Heart right ventricle (tissue), 16 donors: ENCODE results near the gene ARHGAP6. TPM values are rescaled to one million over a fixed set of nuclear protein-coding genes. Genes with fewer than 3 reads are reported as not detected.

Experiments
- ATAC-seq, 8 donors: fragments of 200-7000 bp; cut with Tn5 transposase; one replicate each; pipeline ENCODE4 v1.9.1; 2020; ENCODE audit warnings: mild to moderate bottlenecking in 8 of 8, moderate library complexity in 8 of 8, moderate number of reproducible peaks in 1 of 8
- DNase-seq, 2 donors: peaks; one replicate each; pipeline ENCODE4 v3.0.0-alpha.2; 2020
- H3K27ac ChIP-seq, 10 donors: fragments of 200-600 bp; sonication (generic) in 2 of 10; one replicate each; pipeline versions ENCODE4 v1.5.0 to v1.8.0; 2020 to 2022; ENCODE audit warnings: mild to moderate bottlenecking in 3 of 10
- H3K27me3 ChIP-seq, 7 donors: fragments of 200-600 bp; one replicate each; pipeline ENCODE4 v1.8.0; 2021 to 2022; ENCODE audit warnings: mild to moderate bottlenecking in 2 of 7
- H3K36me3 ChIP-seq, 9 donors: fragments of 200-600 bp; sonication (generic) in 1 of 9; one replicate each; pipeline versions ENCODE4 v1.5.0 to v1.8.0; 2020 to 2022; ENCODE audit warnings: mild to moderate bottlenecking in 2 of 9
- H3K4me1 ChIP-seq, 9 donors: fragments of 200-600 bp; sonication (generic) in 1 of 9; one replicate each; pipeline versions ENCODE4 v1.5.0 to v1.8.0; 2020 to 2022; ENCODE audit warnings: mild to moderate bottlenecking in 4 of 9
- H3K4me3 ChIP-seq, 10 donors: fragments of 200-600 bp; sonication (generic) in 2 of 10; one replicate each; pipeline versions ENCODE4 v1.5.0 to v1.8.0; 2020 to 2022; ENCODE audit warnings: mild to moderate bottlenecking in 7 of 10, moderate library complexity in 2 of 10
- H3K9me3 ChIP-seq, 11 donors: fragments of 200-600 bp in 10 of 11; sonication (generic) in 2 of 11; one replicate each; pipeline versions ENCODE4 v1.5.0 to v1.8.0; 2013 to 2022; ENCODE audit warnings: mild to moderate bottlenecking in 2 of 11, control low read depth in 1 of 11, moderate library complexity in 1 of 11
- WGBS, 2 donors: extraction: QIAGEN DNeasy Blood & Tissue Kit; methylation state at CpG; one replicate each; pipeline ENCODE4 v1.1.7; 2013; ENCODE audit warnings: inconsistent platforms in 1 of 2; 5-methylcytosine and 5-hydroxymethylcytosine counted together
- intact Hi-C, 10 donors: fragments of 100-400 bp; cut with DNase I; formaldehyde crosslinking; loops; one replicate each; pipeline versions ENCODE4 v1.11.1 to v1.14.2; 2022
- polyA plus RNA-seq, 2 donors: library from polyadenylated mRNA; stranded (reverse); fragments of 200-250 nt; gene quantifications; one replicate each; pipeline ENCODE4 v1.2.3, GENCODE V29; 2013
- total RNA-seq, 10 donors: library from RNA; stranded (reverse); fragmentation: NEBNext Ultra II Directional in 3 of 10; extraction: Animal tissue kit (Norgen Biotek cat#: 25700) in 3 of 10; gene quantifications; one replicate each; pipeline versions ENCODE4 v1.2.1 to v1.2.4, GENCODE V29; 2021 to 2023
- TF ChIP-seq, protein P1 (sequence below), 9 donors: fragments of 200-600 bp; sonication (generic) in 2 of 9; IDR thresholded peaks; one replicate each; pipeline versions ENCODE4 v1.5.0 to v1.8.0; 2021 to 2022; ENCODE audit warnings: antibody characterized with exemption in 9 of 9, mild to moderate bottlenecking in 5 of 9, moderate library complexity in 1 of 9
- donor health status: Arrhythmogenic right ventricular cardiomyopathy.
- donor health status: ischemic (EF 13 %, LVEDD 7.1; RV severe dilation, severe dysfunction).
- donor health status: healthy with polysubstance abuse.
- donor health status: DM: no; HTN: yes; CAD: no.
- donor health status: DM: no; HTN: no; CAD: no.
- donor health status: ischemic (EF 25% LVEDD 6.9; RV normal size, moderate dysfunction).
- donor health status: ischemic (EF 25% LVEDD 5.7; RV mildly dilated, moderate dysfunction).
- donor health status: healthy.
- donor health status: DM: yes; HTN: yes; CAD: no.
- donor health status: Ischemic cardiomyopathy.
- donor health status: ischemic (EF 35%, LVEDD 5.7; RV mildly dilated, moderate dysfunction).
- donor health status: nonischemic (EF 11% LVEDD 7.7; RV severe dilation, severe dysfunction).
- donor health status: DM: yes; HTN: yes; CAD: no.
- donor health status: PGD.
- donor health status: ischemic (EF 29% LVEDD 5.4; RV normal size, mild dysfunction).
- donor health status: nonischemic (EF 23%, LVEDD 6.1; RV moderate dilation, normal function).

Gene ARHGAP6
- total and polyA plus RNA-seq, 12 donors, result 1.6 to 6.0 (median 2.6) TPM

GRCh38 chrX:11138498-11139390, 527.0 kb downstream of the ARHGAP6 start:
- Histone ChIP-seq H3K9me3 (no peaks in the 10 kb centered on the region), H3K4me1 (peaks cover 0 to 3% (median 0%) of the 10 kb centered on the region in 9 donors), H3K36me3 (no peaks in the 10 kb centered on the region), H3K4me3 (no peak overlapping the region), H3K27ac (no peak overlapping the region), H3K27me3 (peaks cover 0 to 36% (median 0%) of the 10 kb centered on the region in 7 donors)
- ATAC-seq, result peak in 1 of 8 donors; percentile 20
- intact Hi-C loops, result loop anchor here in 3 of 10 donors (2.0 to 5.0 kb wide), 2 partner anchors 950 to 951 kb away; no protein-coding TSS in a partner anchor
- 83 to 89% methylated on average over 45 to 56 of the region's 56 CpGs for WGBS, 2 donors
- peak in 1 of 2 donors; percentile 9 for DNase-seq
- TF ChIP-seq, protein P1, sequence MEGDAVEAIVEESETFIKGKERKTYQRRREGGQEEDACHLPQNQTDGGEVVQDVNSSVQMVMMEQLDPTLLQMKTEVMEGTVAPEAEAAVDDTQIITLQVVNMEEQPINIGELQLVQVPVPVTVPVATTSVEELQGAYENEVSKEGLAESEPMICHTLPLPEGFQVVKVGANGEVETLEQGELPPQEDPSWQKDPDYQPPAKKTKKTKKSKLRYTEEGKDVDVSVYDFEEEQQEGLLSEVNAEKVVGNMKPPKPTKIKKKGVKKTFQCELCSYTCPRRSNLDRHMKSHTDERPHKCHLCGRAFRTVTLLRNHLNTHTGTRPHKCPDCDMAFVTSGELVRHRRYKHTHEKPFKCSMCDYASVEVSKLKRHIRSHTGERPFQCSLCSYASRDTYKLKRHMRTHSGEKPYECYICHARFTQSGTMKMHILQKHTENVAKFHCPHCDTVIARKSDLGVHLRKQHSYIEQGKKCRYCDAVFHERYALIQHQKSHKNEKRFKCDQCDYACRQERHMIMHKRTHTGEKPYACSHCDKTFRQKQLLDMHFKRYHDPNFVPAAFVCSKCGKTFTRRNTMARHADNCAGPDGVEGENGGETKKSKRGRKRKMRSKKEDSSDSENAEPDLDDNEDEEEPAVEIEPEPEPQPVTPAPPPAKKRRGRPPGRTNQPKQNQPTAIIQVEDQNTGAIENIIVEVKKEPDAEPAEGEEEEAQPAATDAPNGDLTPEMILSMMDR (IDR thresholded peaks at IDR 0.05), result no peak

DNA sequence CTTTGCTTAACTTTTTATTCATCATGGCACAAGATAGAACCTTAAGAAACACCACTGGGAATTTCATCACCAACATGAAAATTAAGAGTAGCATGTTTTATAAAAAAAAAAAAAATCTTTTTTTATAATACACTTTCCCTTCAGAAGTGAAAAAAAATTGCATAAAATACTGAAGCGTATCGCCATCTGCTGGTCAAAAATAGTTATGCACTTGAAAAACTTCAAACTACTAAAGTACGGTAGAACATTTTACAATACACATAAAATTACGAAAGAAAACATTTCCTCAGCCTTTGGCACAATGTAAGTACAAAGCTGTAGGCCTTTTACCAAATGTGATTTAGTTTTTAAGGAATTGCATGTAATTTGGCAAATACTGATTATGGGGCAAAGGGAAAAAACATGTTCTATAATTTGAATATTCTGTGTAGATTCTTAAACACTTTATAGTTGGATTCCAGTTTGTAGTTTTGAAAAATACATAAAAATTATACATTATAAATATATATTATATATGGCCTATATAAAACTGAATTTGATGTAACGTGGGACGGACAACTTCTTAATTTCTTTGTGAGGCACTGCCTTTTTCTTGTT, 528.1 kb downstream of the ARHGAP6 start:
- H3K27me3 ChIP-seq, result peaks cover 0 to 25% (median 0%) of the 10 kb centered on the region in 7 donors
- no peak overlapping the region for H3K4me3 ChIP-seq
- TF ChIP-seq, protein P1 (IDR thresholded peaks at IDR 0.05), result peak; percentile 25 to 81 (median 67)
- peaks cover 0 to 3% (median 0%) of the 10 kb centered on the region in 9 donors for H3K4me1 ChIP-seq
- ATAC-seq (no peak), DNase-seq (no peak)
- H3K9me3 ChIP-seq, result no peaks in the 10 kb centered on the region
- no peak overlapping the region for H3K27ac ChIP-seq
- intact Hi-C loops, result loop anchor here in 3 of 10 donors (2.0 to 5.0 kb wide), 2 partner anchors 949 to 950 kb away; no protein-coding TSS in a partner anchor
- 35 to 43% methylated on average over 6 of the region's 6 CpGs for WGBS, 2 donors
- H3K36me3 ChIP-seq, result no peaks in the 10 kb centered on the region

DNA sequence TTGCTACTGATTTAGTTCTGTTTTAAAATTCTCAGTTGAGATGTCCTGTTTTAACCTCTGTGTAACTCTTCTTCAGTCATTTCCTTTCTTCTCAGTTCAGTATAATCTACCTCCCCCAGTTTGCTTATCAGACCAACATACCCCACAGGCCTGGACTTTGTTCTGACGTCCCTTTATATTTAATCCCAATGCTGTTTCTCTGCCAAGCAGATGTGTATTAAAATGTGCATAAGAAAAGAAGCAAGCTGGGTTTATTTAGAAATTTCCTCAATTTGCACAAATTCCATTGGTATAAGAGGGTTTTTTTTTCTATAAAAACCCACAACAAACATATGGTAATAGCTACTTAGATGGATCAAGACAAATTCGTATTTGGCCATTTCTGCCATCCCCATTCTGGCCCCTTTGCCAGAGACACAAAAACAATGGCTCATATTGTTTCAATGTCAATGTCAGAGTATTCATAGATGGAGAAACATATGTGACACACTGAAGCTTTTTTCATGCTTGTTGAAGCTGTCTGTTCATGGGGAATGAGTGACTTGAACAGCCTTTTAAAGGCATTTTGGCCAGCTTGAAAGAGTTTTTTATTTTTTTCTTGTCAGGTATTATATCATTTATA, 530.0 kb downstream of the ARHGAP6 start:
- no peak overlapping the region for H3K27ac ChIP-seq
- H3K36me3 ChIP-seq, result no peaks in the 10 kb centered on the region
- no peak for ATAC-seq
- no peaks in the 10 kb centered on the region for H3K9me3 ChIP-seq
- no peak overlapping the region for H3K4me3 ChIP-seq
- intact Hi-C loops, result loop anchor here in 2 of 10 donors (5.0 kb wide), 1 partner anchor 948 kb away; no protein-coding TSS in a partner anchor
- TF ChIP-seq, protein P1 (IDR thresholded peaks at IDR 0.05), result no peak
- H3K27me3 ChIP-seq, result peaks cover 0 to 23% (median 0%) of the 10 kb centered on the region in 7 donors
- DNase-seq, result no peak
- H3K4me1 ChIP-seq, result peaks cover 0 to 3% (median 0%) of the 10 kb centered on the region in 9 donors
- 59 to 64% methylated on average over 2 of the region's 2 CpGs for WGBS, 2 donors

GRCh38 chrX:11131146-11131545, 534.6 kb downstream of the ARHGAP6 start:
- Histone ChIP-seq H3K27ac (no peak overlapping the region), H3K4me1 (peaks cover 0 to 3% (median 0%) of the 10 kb centered on the region in 9 donors), H3K27me3 (peaks cover 0 to 4% (median 0%) of the 10 kb centered on the region in 7 donors), H3K9me3 (no peaks in the 10 kb centered on the region), H3K4me3 (no peak overlapping the region), H3K36me3 (no peaks in the 10 kb centered on the region)
- intact Hi-C loops, result no loop called here
- no peak for ATAC-seq
- TF ChIP-seq, protein P1 (IDR thresholded peaks at IDR 0.05), result no peak
- no peak for DNase-seq
